GM18517 (cell line): ENCODE results near the gene SP9.

ENCODE experiments used
- ATAC-seq: cut with Tn5 transposase; IDR thresholded peaks from one replicate; pipeline ENCODE4 v1.9.1; 2021; ENCODE audit warnings: mild to moderate bottlenecking, moderate library complexity; ENCODE audit not compliant: unreplicated experiment

The SP9 gene

DNA sequence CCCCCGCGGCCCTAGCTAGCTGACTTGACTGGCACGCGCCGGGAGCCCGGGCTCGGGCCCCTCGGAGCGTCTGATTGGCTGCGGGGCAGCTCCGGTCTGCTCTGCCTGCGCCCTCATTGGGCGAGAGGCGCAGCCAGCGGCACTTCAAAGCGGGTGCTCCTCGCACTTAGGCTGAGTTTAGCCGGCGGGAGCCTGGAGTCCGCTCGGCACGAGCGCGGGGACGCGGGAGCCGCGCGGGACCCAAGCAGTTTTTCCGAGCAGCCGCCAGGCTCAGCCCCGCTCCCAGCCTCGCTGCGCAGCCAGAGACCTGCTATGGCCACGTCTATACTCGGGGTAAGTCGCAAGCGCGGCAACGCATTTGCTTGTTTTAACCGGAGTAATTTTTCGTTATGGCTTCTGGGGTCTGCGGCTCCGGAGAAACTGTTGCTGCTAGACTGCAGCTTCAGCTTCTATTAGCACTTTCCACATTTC, at the start of gene SP9:
SP9 (plus strand) TSS at position 174 of the 471 bp plus-strand sequence; CDS start at position 313, 139 bp downstream.
- ATAC-seq = no peak

GRCh38 chr2:174286172-174286571, 48.6 kb upstream of the SP9 start:
- ATAC-seq = no peak

- no peak for ATAC-seq
Measured at GRCh38 chr2:174292908-174293307, 41.8 kb upstream of the SP9 start.

DNA sequence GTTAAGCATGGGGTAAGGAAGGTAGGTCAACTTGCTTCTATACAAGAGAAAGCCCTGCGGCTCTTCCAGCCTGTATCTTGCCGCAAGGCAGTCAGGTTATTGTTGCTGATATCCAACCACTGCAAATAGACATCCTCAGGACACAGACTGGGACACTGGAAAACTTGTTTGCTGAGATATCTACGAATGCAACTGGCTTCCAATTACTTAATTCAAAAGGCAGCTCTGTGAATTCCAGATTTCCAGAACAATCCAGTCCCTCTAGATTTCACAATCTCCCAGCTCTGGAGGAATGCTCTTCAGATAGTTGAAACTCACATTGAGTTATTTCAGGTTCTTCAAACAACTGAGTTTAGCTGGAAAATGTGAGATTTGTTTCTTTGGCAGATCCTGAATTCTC, 34.6 kb upstream of the SP9 start:
- ATAC-seq = no peak

GRCh38 chr2:174312581-174313234, 22.0 kb upstream of the SP9 start:
- ATAC-seq = no peak

GRCh38 chr2:174322149-174322548, 12.6 kb upstream of the SP9 start:
- no peak for ATAC-seq

GRCh38 chr2:174322746-174323145, 12.0 kb upstream of the SP9 start:
- ATAC-seq = no peak

DNA sequence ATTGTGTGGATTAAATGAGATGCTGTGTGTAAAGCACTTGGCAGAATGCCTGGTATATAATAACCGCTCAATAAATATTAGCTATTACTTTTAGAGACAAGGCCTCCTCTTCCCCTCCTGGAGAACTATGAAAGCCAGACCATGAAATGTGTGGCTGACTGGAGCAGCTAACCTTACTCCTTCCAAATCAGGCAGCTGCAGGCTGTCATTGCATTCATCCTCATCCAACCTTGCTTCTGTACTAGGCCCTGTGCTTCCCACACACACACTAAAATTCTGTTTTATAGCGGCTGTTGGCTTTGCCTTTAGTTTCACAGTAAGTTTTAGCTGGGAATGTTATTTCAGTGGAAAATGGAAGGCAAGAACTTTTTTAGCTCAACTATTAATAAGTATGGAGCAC, 10.2 kb upstream of the SP9 start:
- no peak for ATAC-seq

DNA sequence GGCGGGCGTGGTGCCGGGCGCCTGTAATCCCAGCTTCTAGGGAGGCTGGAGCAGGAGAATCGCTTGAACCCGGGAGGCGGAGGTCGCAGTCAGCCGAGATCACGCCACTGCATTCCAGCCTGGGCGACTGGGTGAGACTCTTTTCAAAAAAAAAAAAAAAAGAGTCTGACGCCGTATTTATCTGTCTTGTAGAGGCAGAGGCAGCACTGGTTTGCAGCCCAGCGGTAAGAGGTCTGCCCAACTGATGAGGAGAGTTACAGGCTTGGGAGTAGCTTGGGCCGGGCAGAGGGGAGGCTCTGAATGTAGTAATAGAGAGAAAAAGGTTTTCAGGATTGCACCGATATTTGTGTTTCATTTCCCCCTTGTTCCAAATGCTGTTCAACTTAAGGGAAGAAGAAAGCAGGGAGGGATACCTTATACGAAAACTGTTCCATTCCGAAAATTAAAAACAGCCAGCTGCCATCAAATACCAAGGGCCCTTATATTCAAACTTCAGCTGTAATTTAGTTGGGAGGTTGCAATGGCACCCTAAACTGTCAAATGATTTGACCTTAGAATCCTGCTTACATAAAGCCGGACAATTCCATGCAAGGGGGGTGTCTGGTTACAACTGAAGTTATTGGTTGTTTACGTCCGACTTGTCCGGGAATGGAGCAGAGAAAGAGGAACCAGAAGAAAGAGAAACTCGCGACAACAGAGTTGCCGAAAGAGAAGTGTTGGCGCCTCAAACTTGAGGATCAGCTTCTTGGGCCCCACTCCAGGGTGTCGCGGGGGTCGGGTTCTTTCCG, 9.2 kb upstream of the SP9 start:
- no peak for ATAC-seq

DNA sequence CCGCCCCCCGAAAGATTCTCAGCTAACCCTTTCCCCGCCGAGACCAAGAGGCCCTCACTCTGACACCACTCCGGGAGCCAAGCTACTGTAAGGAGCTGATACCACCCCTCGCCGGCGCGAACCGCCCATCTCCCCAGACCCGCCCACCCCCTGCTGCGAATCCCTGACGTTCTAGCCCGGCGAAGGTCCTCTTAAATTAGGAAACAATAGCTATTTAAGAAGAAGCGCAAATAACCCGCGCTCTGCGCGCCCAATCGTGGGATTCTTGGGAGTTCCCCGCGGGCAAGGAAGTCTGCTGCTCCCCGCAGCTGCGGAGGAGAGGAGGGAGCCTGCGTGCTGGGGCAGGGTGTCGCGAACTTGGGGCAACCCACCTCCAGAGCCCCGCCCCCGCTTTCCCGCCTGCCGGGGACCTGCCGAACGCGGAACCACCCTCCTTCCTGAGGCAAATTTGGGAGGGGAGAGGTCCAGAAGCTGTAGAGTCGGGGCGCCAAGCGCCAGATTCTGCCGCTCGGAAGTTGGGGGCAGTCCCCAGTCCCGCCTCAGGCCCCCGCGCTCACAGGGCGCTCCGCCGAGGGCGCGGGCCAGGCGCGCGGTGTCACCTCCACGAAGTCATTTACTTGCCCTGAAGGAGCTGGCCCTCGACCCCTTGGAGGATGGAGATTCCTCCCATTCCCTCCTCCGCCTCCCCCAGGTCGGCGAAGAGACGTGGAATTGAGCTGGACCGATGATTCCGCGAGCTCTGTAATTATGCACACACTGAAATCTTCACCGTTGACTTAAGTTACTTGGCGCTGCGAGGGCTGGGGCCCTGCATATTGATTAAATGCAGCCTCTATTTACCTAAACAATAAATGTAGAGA, 8.4 kb upstream of the SP9 start:
- ATAC-seq = no peak

DNA sequence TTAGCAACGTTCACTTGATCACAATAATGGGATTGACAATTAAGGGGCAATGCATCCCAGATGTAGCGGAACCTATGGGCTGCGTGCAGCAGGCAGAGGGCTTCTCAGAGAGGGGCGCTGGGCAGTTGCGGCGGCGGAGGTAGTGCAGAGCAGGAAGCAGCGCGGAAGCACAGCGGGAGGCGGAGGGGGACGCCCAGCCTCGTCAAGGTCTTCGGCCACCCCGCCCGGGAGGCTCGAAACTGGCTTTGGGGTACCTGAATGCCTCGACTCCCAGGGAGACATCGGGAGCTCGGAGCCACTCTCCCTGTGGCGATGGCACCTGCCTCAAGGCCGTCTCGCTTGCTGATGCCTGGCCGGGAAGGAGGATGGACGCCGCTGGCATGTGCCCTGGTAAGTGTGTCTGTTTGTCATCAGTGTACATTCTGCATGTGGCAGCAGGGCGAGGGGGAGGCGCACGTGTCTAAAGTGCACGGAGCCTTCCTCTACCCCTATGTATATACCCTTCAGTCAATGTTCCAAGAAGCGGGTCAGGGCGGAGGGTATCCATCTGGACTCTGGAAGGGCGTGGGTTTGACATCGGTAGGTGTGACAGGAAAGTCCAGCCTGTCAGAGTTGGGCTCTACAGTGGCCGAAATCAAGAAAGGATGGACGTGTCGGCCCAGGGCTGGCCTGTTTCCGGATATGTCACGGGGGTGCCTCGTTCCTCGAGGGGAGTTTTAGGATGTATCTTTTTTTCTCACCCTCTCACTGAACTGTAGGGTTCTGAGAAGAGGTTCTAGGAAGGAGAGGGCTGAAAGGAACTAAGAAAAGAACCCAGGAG, 7.5 kb upstream of the SP9 start:
- ATAC-seq = no peak

DNA sequence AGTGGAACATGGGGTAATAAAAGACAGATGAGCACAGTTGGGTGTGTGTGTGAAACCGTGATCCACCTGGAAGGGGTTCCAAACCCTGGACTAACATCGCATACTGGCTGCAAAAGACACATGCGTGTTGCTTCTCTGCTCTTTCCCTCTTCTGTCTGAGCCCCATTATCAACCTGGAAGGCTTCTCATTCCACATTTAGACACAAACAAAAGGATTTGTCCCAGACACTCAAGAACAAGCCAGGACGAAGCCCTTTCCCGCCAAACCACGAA, 7.0 kb upstream of the SP9 start:
- ATAC-seq = no peak

DNA sequence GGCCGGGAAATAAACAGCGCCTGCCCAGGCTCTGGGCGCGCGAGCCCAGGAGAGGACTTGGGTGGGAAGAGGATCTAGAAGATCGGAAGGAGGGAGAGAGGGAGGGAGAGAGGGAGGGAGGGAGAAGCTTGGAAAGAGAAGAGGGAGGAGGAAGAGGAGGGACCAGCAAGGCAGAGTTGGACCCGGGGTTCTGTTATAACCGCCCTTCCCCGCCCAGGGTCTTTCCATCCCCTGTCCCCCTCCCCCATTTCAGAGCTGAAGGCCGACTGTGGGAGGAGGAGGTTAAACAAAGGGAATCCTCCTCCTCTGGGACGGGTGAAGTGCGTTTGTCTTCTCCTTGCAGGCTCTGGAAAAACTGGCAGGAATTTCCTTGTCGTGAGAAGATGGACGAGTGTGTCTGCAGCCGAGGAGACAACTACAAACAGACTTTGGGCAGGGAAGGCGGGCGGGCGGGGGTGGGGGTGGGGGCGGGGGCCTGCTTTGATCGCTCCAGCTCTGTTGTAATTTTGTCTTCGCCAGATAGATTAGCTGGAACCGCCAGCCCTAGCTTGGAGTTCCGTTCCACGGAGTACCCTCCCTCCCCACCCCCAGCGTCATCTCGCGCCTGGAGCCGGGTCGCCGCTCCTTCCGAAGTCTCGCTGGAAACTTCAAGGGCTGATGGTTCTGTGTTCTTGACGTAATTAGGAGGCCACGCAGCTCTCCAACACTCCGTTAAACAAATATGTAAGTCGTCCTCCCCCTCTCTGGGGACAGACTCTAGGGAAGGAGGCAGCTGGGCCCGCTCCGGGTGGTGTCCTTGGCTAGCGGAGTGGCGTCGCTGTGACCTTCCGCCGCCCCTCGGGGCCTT, 6.4 kb upstream of the SP9 start:
- no peak for ATAC-seq

DNA sequence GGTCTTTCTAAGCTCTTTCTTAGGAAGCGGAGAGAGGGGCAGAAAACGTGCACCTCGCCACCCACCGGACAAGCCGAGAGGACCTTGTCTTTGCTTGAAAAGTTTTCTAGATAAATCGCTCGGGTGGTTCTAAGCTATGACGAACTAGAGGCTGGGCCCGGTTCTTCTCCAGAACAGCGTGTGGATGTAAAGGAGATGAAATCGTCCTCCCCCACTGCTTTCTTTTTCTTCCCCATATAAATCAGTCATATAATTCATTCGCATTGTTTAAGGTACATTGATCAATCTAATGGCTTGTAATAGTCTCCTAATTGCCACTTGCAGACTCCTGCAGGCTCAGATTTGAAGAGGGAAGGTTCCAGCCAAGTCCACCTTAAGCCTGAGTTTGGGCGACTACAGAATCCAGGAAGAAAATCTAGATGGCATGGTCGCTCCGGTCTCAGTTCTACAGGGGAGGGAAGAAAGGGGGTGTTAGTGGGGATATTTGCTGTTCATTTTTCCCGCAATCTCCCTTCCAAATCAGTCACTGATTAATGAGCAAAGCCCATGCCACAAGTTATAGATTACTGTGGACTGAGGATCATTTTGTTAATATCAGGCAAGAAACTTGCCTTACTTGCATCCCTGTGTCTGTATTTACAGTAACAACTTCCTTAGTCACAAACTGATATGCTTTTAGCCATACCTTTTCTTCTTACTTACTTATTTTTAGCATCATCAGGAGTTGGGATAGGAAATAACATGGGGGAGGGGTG, 5.6 kb upstream of the SP9 start:
- ATAC-seq = no peak

DNA sequence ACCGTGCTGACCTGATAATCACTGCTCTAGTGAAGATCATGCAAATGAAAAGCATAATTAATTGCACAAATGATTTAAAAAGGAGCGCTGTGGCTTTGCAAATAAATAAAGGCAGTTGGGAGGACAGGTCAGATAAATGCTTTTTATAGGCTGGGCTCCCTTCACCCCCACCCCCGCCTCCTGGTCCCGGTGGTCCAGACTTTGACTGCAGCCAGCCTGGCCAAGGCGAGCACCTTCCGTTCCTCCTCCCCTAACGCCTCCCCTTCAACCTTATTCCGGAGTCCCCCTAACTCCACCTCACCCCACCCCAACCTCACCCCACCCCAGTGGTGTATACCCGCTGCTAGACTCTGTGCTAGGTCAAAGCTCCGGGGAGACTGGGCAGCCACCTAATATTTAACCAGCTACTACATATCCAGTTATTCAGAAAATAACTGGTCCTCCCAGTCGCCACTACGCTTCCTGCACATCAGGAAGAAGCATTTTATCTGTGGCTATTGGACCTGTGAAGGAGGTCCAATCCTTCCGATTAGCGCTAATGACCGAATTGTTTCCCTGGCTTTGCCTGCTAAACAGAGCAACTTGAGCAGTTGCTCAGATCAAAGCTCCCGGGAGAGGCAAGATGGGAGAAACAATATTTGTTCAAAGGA, 3.7 kb upstream of the SP9 start:
- ATAC-seq = no peak

GRCh38 chr2:174331595-174332216, 3.0 kb upstream of the SP9 start:
- no peak for ATAC-seq

DNA sequence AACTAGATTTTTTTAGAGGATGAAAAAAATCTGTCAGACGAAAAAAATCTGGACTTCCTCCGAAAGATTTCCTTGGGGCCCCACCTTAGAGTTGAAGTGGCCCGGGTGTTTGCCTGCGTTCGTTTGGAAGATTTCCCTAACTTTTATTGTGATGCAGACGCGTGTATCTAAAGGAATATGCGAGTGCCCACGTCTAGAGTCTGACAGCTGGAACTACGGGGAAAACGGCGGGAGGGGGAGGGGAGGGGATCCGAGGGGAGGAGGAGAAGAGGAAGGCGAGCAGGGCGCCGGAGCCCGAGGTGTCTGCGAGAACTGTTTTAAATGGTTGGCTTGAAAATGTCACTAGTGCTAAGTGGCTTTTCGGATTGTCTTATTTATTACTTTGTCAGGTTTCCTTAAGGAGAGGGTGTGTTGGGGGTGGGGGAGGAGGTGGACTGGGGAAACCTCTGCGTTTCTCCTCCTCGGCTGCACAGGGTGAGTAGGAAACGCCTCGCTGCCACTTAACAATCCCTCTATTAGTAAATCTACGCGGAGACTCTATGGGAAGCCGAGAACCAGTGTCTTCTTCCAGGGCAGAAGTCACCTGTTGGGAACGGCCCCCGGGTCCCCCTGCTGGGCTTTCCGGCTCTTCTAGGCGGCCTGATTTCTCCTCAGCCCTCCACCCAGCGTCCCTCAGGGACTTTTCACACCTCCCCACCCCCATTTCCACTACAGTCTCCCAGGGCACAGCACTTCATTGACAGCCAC, 2.4 kb upstream of the SP9 start:
- ATAC-seq = no peak

GRCh38 chr2:174333017-174333371, 1.8 kb upstream of the SP9 start:
- ATAC-seq = no peak
